8988T (cell line): ENCODE data around the gene SLC9A3.

ENCODE experiments used
- DNase-seq: peaks from one replicate; pipeline ENCODE4 v3.0.0; 2011

The SLC9A3 gene

DNA sequence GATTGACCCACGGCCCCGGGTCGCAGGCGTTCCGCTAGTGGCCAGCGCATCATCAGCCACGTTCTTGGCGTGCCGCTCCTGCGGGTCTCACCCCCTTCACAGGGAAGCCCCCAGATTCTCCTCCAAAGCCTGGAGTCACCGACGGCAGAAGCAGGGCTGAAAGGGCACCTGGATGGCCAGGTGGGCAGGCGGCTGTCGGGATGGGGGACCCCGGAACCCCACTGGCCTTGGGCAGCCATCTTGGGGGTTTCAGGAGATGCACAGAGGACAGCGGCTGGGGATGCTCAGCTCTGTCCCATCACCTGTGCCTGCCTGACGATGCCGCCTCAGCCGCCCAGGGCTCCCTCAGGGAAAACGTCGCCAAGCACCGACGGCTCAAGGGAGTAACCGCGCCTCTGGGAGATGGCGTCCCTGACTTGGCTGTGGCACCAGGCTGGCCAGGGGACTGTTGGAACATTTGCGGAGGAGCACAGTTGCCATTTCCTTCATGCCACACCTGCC is 14.1 kb upstream of the SLC9A3 start:
- DNase-seq, result no peak

- DNase-seq, result no peak
Measured at GRCh38 chr5:537621-538071, 13.4 kb upstream of the SLC9A3 start.

- DNase-seq, result no peak
Measured at GRCh38 chr5:537098-537497, 12.8 kb upstream of the SLC9A3 start.

GRCh38 chr5:535846-536698 is 11.8 kb upstream of the SLC9A3 start:
- no peak for DNase-seq

DNA sequence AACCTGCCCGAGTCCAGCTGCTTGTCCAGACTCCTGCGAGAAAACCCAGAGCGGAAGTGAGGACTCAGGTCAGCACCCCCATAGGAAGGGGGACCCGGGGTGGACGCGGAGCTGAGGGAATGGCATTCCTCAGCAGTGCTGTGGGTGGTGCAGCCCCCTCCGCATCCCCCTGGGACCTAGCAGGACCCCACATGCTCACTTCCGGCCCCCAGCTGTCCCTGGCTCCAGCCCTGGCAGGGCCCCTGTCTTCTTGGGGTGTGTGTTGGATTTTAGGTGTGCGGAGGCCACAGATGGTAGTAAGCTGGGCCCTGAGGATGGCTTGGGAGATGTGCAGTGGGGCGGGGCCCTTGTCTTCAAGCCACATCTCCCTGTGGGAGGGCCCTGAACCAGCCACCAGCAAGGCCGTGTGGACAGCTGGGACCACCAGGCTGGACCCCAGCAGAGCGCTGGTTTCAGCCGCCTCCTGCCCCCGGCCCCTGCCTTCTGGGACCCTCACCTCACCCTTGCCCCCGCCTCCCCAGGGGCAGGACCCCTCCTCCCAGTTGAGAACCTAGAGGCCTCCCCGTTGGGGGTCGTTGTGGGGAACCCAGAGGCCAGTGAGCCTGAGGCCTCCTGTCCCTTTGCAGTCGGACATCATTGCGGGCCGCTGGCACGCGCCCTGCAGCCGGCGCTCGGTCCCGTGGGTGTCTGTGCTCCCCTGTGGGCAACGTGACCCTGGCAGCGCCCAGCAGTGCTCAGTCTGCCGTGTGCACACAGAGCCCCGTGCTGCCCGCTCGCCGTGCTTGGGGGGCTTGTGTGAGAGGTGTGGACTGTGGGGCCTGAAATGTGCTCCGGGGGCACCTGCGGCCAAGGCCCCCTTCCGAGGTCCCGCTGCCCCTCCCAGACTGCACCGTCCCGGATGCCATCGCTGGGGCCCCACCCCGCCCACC is 10.8 kb upstream of the SLC9A3 start:
- no peak for DNase-seq

DNA sequence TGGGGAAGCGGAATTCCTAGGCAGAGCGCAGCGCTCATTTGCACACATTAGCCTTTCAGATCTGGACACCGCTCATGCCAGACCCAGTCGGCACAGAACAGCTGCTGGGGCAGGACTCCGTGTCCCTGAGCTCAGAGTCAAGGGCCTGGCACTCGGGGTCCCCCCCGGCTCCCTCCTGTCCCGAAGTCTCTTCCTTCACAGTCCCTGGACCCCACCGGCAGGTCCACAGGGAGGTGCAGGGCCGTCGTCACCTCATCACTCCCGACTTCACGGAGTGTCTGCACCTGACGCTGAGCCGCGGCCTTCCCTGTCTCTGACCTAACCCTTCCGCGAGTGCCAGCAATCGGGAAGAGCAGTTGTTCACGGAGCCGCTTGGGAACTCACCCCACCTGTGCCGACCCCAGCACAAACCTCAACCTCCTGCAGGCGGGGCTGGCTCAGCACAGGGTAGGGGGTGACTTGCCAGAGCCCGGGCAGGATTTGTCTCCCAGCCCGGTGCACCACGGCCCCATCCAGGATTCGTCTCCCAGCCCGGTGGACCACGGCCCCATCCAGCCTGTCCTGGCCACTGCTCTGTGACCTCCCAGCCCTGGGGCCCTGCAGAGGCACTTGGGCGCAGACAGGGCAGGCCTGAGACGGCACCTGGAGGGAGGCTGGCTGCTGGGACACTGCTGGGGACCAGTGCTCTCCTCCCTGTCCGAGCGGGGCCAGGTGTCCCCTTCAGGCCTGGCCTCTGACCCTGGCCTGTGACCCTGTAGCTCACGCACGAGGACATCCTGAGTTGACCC is 9.9 kb upstream of the SLC9A3 start:
- no peak for DNase-seq

DNA sequence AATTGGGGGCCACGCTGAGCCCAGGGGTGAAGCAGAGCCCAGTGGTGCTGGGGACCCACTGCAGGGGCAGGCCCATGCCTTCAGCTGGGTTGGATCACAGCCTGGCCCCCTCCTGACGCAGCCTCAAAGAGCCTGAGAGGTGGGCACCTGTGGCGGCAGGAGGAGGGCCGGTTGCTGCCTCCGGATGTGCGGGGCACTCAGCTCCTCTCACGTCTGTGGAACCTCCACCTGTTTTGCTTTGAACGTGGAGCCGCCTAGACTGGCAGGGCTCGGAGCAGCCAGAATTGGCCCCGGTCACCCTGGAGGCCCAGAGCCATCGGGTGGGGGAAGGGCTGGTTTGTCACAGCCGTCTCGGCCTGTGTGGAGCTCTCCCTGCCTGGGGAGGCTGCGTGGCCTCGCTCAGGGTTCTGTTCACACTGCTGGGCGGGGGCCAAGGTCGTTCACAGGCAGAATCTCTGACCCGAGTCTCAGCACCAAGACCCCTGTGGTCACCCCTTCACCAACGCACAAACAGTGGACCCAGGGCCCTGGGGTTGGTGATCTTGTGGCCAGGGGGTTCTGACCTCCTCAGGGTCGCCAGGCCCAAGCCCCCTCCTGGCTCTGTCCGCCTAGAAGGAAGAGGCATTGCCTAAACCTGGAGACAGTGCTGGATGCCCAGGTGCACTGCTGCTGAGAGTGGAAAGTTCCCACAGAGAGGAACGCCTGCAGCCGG is 9.2 kb upstream of the SLC9A3 start:
- no peak for DNase-seq

- DNase-seq, result no peak
Measured at GRCh38 chr5:532521-533242, 8.4 kb upstream of the SLC9A3 start.

GRCh38 chr5:531749-532315 is 7.6 kb upstream of the SLC9A3 start:
- DNase-seq, result no peak

DNA sequence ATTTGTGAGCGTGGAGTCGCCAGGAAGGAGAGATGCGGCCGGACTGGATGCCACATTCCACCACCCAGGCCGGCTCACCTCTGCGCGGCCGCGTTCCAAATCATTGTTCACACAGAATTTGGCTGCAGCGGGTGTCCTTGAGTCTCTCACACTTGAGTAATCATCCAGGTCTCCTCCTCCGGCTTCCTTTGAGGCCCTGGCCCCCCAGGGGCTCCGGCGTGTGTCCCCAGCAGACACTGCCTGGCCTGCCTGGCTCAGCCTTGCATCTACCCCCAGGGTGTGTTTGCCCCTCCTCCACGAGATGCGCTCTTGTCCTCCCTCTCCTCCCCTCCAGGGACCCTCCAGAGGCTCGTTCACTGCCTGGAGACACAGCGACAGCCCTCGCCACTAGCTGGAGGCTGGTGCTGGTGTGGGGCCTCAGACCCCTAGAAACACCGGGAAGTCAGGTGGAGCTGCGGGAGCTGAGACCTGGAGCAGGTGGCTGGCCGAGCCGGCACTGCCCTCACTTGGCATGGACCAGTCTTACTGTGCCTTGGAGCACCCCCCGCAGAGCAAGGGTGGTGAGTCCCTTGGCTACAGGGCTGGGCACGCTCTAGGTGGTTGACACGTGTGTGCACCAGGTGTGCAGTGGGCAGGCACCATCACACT is 7.0 kb upstream of the SLC9A3 start:
- DNase-seq, result no peak

GRCh38 chr5:530001-530955 is 6.0 kb upstream of the SLC9A3 start:
- no peak for DNase-seq

DNA sequence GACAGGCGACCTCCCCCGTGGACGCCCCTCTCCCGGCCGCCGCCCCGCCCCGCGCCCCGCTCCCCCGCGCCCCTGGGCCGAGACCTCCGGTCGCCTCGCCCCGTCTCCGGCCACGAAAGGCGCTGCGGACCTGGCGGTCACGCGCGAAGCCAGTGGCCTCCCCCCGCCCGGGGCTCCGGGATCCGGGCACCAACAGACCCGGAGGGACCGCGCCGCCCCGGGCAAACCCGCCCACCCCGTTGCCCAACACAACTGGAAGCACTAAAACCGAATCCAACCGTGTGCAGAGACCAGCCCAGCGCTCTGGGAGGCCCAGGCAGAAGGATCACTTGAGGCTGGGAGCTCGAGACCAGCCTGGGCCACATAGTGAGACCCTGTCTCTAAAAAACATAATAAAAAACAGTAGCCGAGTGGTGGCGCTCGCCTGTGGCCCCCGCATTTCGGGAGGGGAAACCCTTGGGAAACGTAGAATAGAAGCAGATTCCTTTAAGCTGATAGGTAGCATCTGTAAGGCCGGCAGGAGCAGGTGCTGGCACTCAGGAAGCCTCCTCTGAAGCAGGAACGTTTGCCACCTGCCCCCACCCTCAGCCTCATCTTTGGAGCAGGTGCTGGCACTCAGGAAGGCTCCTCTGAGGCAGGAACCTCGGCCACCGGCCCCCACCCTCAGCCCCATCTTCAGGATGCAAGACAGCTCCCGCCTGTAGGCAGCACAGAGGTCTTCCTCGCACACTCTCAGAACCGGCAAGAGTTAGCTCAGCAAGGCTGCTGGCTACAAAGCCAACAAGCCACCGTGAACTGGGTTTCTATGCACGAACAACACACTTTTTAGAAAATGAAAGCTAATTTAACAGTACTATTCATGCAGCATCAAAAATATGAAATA is 4.6 kb upstream of the SLC9A3 start:
- DNase-seq, result no peak

- DNase-seq, result no peak
Measured at GRCh38 chr5:527646-528628, 3.7 kb upstream of the SLC9A3 start.

GRCh38 chr5:526456-527088 is 2.3 kb upstream of the SLC9A3 start:
- no peak for DNase-seq

DNA sequence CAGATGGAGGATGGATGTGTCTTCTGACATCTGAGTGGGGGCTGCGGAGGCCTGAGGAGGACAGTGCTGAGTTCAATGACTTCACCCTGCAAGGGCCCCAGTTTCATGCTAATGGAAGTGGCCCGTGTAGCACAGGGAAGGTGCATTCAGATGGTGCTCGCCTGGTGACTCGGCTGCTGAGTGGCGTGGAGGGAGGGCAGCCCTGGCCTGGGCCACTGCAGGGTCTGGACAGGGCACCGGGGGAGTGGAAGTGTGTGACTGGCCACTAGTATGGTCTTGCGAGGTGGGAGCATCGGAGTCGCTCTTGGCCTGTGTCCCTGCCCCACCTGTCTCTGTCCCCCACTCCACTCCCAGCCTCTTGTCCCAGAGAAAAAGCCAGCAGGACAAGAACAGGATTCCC is 1.7 kb upstream of the SLC9A3 start:
- DNase-seq, result no peak

- DNase-seq, result no peak
Measured at GRCh38 chr5:524973-525761, 918 bp upstream of the SLC9A3 start.
